Endothelial cell (in vitro differentiated cells): ENCODE data around the gene S100A14. TPM values are rescaled to one million over a fixed set of nuclear protein-coding genes. Genes with fewer than 3 reads are reported as not detected.

Experiments used
- DNase-seq: peaks from one replicate; pipeline ENCODE4 v3.0.0; 2021; ENCODE audit warnings: low spot score
- H3K27ac Mint-ChIP-seq: one replicate; pipeline ENCODE4 v1.8.0; 2021; ENCODE audit warnings: mixed read lengths, inconsistent platforms; ENCODE audit not compliant: unreplicated experiment
- H3K27me3 Mint-ChIP-seq: one replicate; pipeline ENCODE4 v1.8.0; 2021; ENCODE audit warnings: mild to moderate bottlenecking, moderate library complexity, mixed read lengths, inconsistent platforms; ENCODE audit not compliant: unreplicated experiment
- H3K36me3 Mint-ChIP-seq: one replicate; pipeline ENCODE4 v1.8.0; 2021; ENCODE audit warnings: mild to moderate bottlenecking, low read depth, mixed read lengths, inconsistent platforms; ENCODE audit not compliant: unreplicated experiment
- H3K4me1 Mint-ChIP-seq: one replicate; pipeline ENCODE4 v1.8.0; 2021; ENCODE audit warnings: mild to moderate bottlenecking, mixed read lengths, inconsistent platforms; ENCODE audit not compliant: unreplicated experiment
- H3K4me3 Mint-ChIP-seq: one replicate; pipeline ENCODE4 v1.8.0; 2021; ENCODE audit warnings: mild to moderate bottlenecking, mixed read lengths, inconsistent platforms; ENCODE audit not compliant: unreplicated experiment
- H3K9me3 Mint-ChIP-seq: one replicate; pipeline ENCODE4 v1.8.0; 2021; ENCODE audit warnings: mixed read lengths, inconsistent platforms; ENCODE audit not compliant: unreplicated experiment
- CTCF ChIP-seq: fragments of 200-600 bp; sonication (generic); IDR thresholded peaks from one replicate; pipeline ENCODE4 v1.5.0; 2021; ENCODE audit warnings: antibody characterized with exemption; ENCODE audit not compliant: unreplicated experiment
- total RNA-seq: library from RNA; stranded (reverse); fragmentation: NEBNext Ultra II Directional; extraction: Animal tissue kit (Norgen Biotek cat#: 25700); gene quantifications from one replicate; pipeline ENCODE4 v1.2.1, GENCODE V29; 2021; ENCODE audit not compliant: unreplicated experiment

Gene S100A14
- total RNA-seq, 1 donor from 2014 or later = not detected

- peaks cover 29% of the 10 kb centered on the region for H3K36me3 Mint-ChIP-seq
- H3K4me1 Mint-ChIP-seq = peaks cover 9% of the 10 kb centered on the region
- no peak overlapping the region for H3K27ac Mint-ChIP-seq
- H3K4me3 Mint-ChIP-seq = no peak overlapping the region
- H3K27me3 Mint-ChIP-seq = peaks cover 7% of the 10 kb centered on the region
- H3K9me3 Mint-ChIP-seq = peaks cover 1% of the 10 kb centered on the region
- TF ChIP-seq CTCF = no peak
- no peak for DNase-seq
Measured at GRCh38 chr1:153638261-153638660, 22.1 kb upstream of the S100A14 start.

- no peak for TF ChIP-seq CTCF
- peak overlapping the region; percentile 78 for H3K4me3 Mint-ChIP-seq
- H3K4me1 Mint-ChIP-seq = peaks cover 17% of the 10 kb centered on the region
- DNase-seq = no peak
- peaks cover 12% of the 10 kb centered on the region for H3K27me3 Mint-ChIP-seq
- peaks cover 6% of the 10 kb centered on the region for H3K9me3 Mint-ChIP-seq
- H3K27ac Mint-ChIP-seq = peak overlapping the region; percentile 74
- peaks cover 31% of the 10 kb centered on the region for H3K36me3 Mint-ChIP-seq
Measured at GRCh38 chr1:153636312-153636711, 20.2 kb upstream of the S100A14 start.

- H3K9me3 Mint-ChIP-seq = peaks cover 6% of the 10 kb centered on the region
- no peak for TF ChIP-seq CTCF
- peak overlapping the region; percentile 74 for H3K27ac Mint-ChIP-seq
- H3K27me3 Mint-ChIP-seq = peaks cover 12% of the 10 kb centered on the region
- DNase-seq = no peak
- H3K36me3 Mint-ChIP-seq = peaks cover 27% of the 10 kb centered on the region
- peak overlapping the region; percentile 78 for H3K4me3 Mint-ChIP-seq
- H3K4me1 Mint-ChIP-seq = peaks cover 17% of the 10 kb centered on the region
Measured at GRCh38 chr1:153635872-153636271, 19.7 kb upstream of the S100A14 start.

GRCh38 chr1:153633754-153634665, 17.9 kb upstream of the S100A14 start, which contains the start of gene CHTOP:
Gene CHTOP (plus strand): TSS chr1:153634066. CDS start chr1:153636589, 2,523 bp downstream.
- Mint-ChIP-seq H3K9me3 (peaks cover 6% of the 10 kb centered on the region), H3K27ac (peak within 1 kb of the TSS; percentile 98), H3K4me1 (peaks cover 19% of the 10 kb centered on the region), H3K4me3 (peak within 1 kb of the TSS; percentile 99), H3K27me3 (peaks cover 12% of the 10 kb centered on the region), H3K36me3 (peaks cover 26% of the 10 kb centered on the region)
- peak; percentile 95 for DNase-seq
- no peak for TF ChIP-seq CTCF
